Parathyroid adenoma (tissue), 2 donors: ENCODE measurements around the gene NYAP1.
"Not testable (repeated sequence)": the region's sequence is repeated elsewhere in the genome, so short reads cannot be mapped to it uniquely, and the experiment has no call there.

Source experiments
- H2AFZ ChIP-seq: fragments of 300-600 bp; sonication (generic); one replicate; pipeline ENCODE4 v1.7.0; 2017; ENCODE audit warnings: antibody characterized with exemption, mild to moderate bottlenecking
- H3K27ac ChIP-seq: fragments of 300-600 bp; sonication (generic); one replicate; pipeline ENCODE4 v1.7.0; 2017
- H3K27me3 ChIP-seq: fragments of 300-600 bp; sonication (generic); one replicate; pipeline ENCODE4 v1.7.0; 2017; ENCODE audit warnings: low read length; ENCODE audit not compliant: control insufficient read depth, insufficient read depth
- H3K36me3 ChIP-seq: fragments of 300-600 bp; sonication (generic); one replicate; pipeline ENCODE4 v1.7.0; 2017; ENCODE audit warnings: low read length; ENCODE audit not compliant: control insufficient read depth, insufficient read depth
- H3K4me1 ChIP-seq: fragments of 300-600 bp; sonication (generic); one replicate; pipeline ENCODE4 v1.7.0; 2017; ENCODE audit warnings: control low read depth
- H3K4me2 ChIP-seq: fragments of 300-600 bp; sonication (generic); one replicate; pipeline ENCODE4 v1.7.0; 2017; ENCODE audit warnings: low read length
- H3K4me3 ChIP-seq: fragments of 300-600 bp; sonication (generic); one replicate; pipeline ENCODE4 v1.7.0; 2017; ENCODE audit warnings: low read depth, low read length
- H3K79me2 ChIP-seq: fragments of 300-600 bp; sonication (generic); one replicate; pipeline ENCODE4 v1.7.0; 2017; ENCODE audit warnings: control low read depth
- H3K9ac ChIP-seq: fragments of 300-600 bp; sonication (generic); one replicate; pipeline ENCODE4 v1.7.0; 2017; ENCODE audit warnings: mild to moderate bottlenecking
- H3K9me3 ChIP-seq: fragments of 300-600 bp; sonication (generic); one replicate; pipeline ENCODE4 v1.7.0; 2017; ENCODE audit warnings: low read length; ENCODE audit not compliant: control insufficient read depth
- TF ChIP-seq, protein P1 (sequence below): fragments of 300-600 bp; sonication (generic); IDR thresholded peaks from one replicate; pipeline ENCODE4 v1.7.0; 2017; ENCODE audit warnings: antibody characterized with exemption, mild to moderate bottlenecking
- donor health status: primary hyperparathyroidism.

Gene NYAP1

GRCh38 chr7:100538348-100538653 is 54.6 kb downstream of the NYAP1 start:
- Histone ChIP-seq H3K27ac (peak overlapping the region; percentile 20), H3K9ac (no peak overlapping the region), H3K27me3 (no peaks in the 10 kb centered on the region), H3K4me1 (peaks cover 7% of the 10 kb centered on the region), H3K4me2 (peak overlapping the region; percentile 61), H3K4me3 (peak overlapping the region; percentile 92), H3K36me3 (no peaks in the 10 kb centered on the region), H3K9me3 (no peaks in the 10 kb centered on the region), H2AFZ (peak overlapping the region; percentile 73), H3K79me2 (peaks cover 11% of the 10 kb centered on the region)
- TF ChIP-seq, protein P1, sequence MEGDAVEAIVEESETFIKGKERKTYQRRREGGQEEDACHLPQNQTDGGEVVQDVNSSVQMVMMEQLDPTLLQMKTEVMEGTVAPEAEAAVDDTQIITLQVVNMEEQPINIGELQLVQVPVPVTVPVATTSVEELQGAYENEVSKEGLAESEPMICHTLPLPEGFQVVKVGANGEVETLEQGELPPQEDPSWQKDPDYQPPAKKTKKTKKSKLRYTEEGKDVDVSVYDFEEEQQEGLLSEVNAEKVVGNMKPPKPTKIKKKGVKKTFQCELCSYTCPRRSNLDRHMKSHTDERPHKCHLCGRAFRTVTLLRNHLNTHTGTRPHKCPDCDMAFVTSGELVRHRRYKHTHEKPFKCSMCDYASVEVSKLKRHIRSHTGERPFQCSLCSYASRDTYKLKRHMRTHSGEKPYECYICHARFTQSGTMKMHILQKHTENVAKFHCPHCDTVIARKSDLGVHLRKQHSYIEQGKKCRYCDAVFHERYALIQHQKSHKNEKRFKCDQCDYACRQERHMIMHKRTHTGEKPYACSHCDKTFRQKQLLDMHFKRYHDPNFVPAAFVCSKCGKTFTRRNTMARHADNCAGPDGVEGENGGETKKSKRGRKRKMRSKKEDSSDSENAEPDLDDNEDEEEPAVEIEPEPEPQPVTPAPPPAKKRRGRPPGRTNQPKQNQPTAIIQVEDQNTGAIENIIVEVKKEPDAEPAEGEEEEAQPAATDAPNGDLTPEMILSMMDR = no peak

GRCh38 chr7:100538654-100539435 is 55.1 kb downstream of the NYAP1 start, which contains the start of gene AGFG2:
AGFG2 (plus strand) TSS chr7:100539203; CDS start chr7:100539347, 144 bp downstream.
- TF ChIP-seq, protein P1 = no peak
- Histone ChIP-seq H3K4me1 (peaks cover 9% of the 10 kb centered on the region), H3K27ac (peak within 1 kb of the TSS; percentile 63), H3K79me2 (peaks cover 11% of the 10 kb centered on the region), H3K27me3 (no peaks in the 10 kb centered on the region), H3K36me3 (no peaks in the 10 kb centered on the region), H2AFZ (peak within 1 kb of the TSS; percentile 92), H3K9me3 (no peaks in the 10 kb centered on the region), H3K4me2 (peak within 1 kb of the TSS; percentile 90), H3K9ac (no peak within 1 kb of the TSS), H3K4me3 (peak within 1 kb of the TSS; percentile 92)

GRCh38 chr7:100539436-100540006 is 55.8 kb downstream of the NYAP1 start:
- peak overlapping the region; percentile 63 for H3K27ac ChIP-seq
- H3K27me3 ChIP-seq = no peaks in the 10 kb centered on the region
- peak overlapping the region; percentile 90 for H3K4me2 ChIP-seq
- no peaks in the 10 kb centered on the region for H3K9me3 ChIP-seq
- H2AFZ ChIP-seq = peak overlapping the region; percentile 92
- H3K4me1 ChIP-seq = peaks cover 15% of the 10 kb centered on the region
- peak overlapping the region; percentile 92 for H3K4me3 ChIP-seq
- H3K79me2 ChIP-seq = peaks cover 11% of the 10 kb centered on the region
- H3K36me3 ChIP-seq = no peaks in the 10 kb centered on the region
- TF ChIP-seq, protein P1 = no peak
- no peak overlapping the region for H3K9ac ChIP-seq

DNA sequence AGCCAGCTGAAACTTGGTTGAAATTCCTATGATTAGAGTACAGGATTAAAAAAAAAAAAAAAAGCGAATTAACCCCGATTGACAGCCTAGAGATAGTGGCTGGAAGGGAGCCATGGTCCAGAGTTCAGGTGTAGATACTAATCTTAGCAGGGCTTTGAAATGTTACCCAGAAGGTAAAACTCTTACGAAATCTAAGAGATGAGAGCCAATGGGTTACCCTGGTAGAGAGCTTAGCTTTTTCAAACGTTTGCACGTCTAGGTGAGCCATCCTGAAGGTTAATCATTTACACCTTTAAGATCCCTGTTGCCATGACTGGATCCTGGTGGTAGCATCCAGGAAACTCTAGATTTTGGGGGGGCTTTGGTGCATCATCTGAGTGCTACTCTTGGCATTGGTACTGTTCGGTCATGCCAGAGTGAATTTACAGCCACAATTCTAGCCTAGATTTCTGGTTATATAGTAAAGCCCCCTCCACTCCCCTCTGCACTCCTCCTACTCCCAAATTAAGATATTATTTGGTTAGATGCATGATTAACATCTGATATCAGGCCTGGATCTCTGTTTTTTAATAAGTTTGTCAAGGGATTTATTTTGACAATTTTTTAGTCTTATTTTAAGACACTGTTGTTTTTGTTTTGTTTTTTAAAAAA is 56.5 kb downstream of the NYAP1 start:
- H3K27ac ChIP-seq = peak overlapping the region; percentile 37
- H3K36me3 ChIP-seq = no peaks in the 10 kb centered on the region
- TF ChIP-seq, protein P1 = no peak
- no peaks in the 10 kb centered on the region for H3K27me3 ChIP-seq
- peaks cover 21% of the 10 kb centered on the region for H3K4me1 ChIP-seq
- H3K4me2 ChIP-seq = peak overlapping the region; percentile 90
- no peak overlapping the region for H3K9ac ChIP-seq
- peak overlapping the region; percentile 92 for H3K4me3 ChIP-seq
- H3K9me3 ChIP-seq = no peaks in the 10 kb centered on the region
- H2AFZ ChIP-seq = no peak overlapping the region
- H3K79me2 ChIP-seq = peaks cover 11% of the 10 kb centered on the region

DNA sequence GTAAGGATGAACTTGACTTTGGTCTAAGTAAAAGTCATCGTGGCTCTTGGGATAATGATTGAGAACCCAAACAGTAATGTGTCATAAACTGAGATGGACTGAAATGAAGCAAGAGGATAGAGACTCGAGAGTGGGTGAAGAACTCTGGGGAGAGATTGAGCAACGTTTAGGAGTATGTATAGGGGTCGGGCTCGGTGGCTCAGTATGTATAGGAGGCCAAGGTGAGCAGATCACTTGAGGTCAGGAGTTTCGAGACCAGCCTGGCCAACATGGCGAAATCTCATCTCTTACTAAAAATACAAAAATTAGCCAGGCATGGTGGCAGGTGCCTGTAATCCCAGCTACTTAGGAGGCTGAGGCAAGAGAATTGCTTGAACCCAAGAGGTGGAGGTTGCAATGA is 57.6 kb downstream of the NYAP1 start:
- H3K4me3 ChIP-seq, H3K27me3 ChIP-seq, H3K27ac ChIP-seq, H2AFZ ChIP-seq, H3K9ac ChIP-seq, H3K36me3 ChIP-seq, H3K4me2 ChIP-seq, H3K9me3 ChIP-seq: not testable (repeated sequence)
- Histone ChIP-seq H3K4me1 (peaks cover 32% of the 10 kb centered on the region), H3K79me2 (peaks cover 11% of the 10 kb centered on the region)
